ENCODE measurements around the gene IQCK.
"Not testable (repeated sequence)": the region's sequence is repeated elsewhere in the genome, so short reads cannot be mapped to it uniquely, and the experiment has no call there.

The IQCK gene

GRCh38 chr16:19700319-19700781 is 17.7 kb upstream of the IQCK start:
- DNase-seq, result peak; percentile 62

- no peak for DNase-seq
Measured at GRCh38 chr16:19701091-19701490, 17.0 kb upstream of the IQCK start.

- DNase-seq, result no peak
Measured at GRCh38 chr16:19703172-19703889, 14.7 kb upstream of the IQCK start.

- no peak for DNase-seq
Measured at GRCh38 chr16:19704321-19705145, 13.5 kb upstream of the IQCK start.

GRCh38 chr16:19705146-19705501 is 12.9 kb upstream of the IQCK start:
- no peak for DNase-seq

- DNase-seq, result no peak
Measured at GRCh38 chr16:19705843-19706242, 12.2 kb upstream of the IQCK start.

- no peak for DNase-seq
Measured at GRCh38 chr16:19706846-19707245, 11.2 kb upstream of the IQCK start.

GRCh38 chr16:19707569-19708295 is 10.3 kb upstream of the IQCK start:
- no peak for DNase-seq

- no peak for DNase-seq
Measured at GRCh38 chr16:19708296-19709205, 9.5 kb upstream of the IQCK start.

GRCh38 chr16:19709381-19710136 is 8.5 kb upstream of the IQCK start:
- DNase-seq, result no peak

- DNase-seq, result no peak
Measured at GRCh38 chr16:19710191-19710908, 7.7 kb upstream of the IQCK start.

- DNase-seq, result no peak
Measured at GRCh38 chr16:19710991-19711545, 7.0 kb upstream of the IQCK start.

- no peak for DNase-seq
Measured at GRCh38 chr16:19711643-19712042, 6.4 kb upstream of the IQCK start.

GRCh38 chr16:19712418-19713058 is 5.5 kb upstream of the IQCK start:
- no peak for DNase-seq

- DNase-seq, result no peak
Measured at GRCh38 chr16:19713697-19714096, 4.4 kb upstream of the IQCK start.

- no peak for DNase-seq
Measured at GRCh38 chr16:19715566-19715965, 2.5 kb upstream of the IQCK start.

- no peak for DNase-seq
Measured at GRCh38 chr16:19716183-19716582, 1.9 kb upstream of the IQCK start.

- DNase-seq, result not testable (repeated sequence)
Measured at GRCh38 chr16:19716728-19717127, 1.3 kb upstream of the IQCK start.

GRCh38 chr16:19717314-19717713 is 757 bp upstream of the IQCK start:
- no peak for DNase-seq

- peak; percentile 14 for DNase-seq
Measured at GRCh38 chr16:19718624-19718965, 524 bp downstream of the IQCK start.

Data from COR-L47 (cell line).